DMS 273 treated with DMSO at 0.1 percent for 48 hours (cell line): Measurements from ENCODE around the gene KCNQ5.
"Not testable (repeated sequence)": the region's sequence is repeated elsewhere in the genome, so short reads cannot be mapped to it uniquely, and the experiment has no call there.

ENCODE experiments used
- DNase-seq: peaks from one replicate; lab custom pipeline; 2025; lab: John Stamatoyannopoulos, UW

The KCNQ5 gene

GRCh38 chr6:72621291-72622093, at the start of gene KCNQ5:
KCNQ5 (plus strand) TSS chr6:72622064.
- no peak for DNase-seq

GRCh38 chr6:72579865-72580264, 42.0 kb upstream of the KCNQ5 start:
- no peak for DNase-seq

DNA sequence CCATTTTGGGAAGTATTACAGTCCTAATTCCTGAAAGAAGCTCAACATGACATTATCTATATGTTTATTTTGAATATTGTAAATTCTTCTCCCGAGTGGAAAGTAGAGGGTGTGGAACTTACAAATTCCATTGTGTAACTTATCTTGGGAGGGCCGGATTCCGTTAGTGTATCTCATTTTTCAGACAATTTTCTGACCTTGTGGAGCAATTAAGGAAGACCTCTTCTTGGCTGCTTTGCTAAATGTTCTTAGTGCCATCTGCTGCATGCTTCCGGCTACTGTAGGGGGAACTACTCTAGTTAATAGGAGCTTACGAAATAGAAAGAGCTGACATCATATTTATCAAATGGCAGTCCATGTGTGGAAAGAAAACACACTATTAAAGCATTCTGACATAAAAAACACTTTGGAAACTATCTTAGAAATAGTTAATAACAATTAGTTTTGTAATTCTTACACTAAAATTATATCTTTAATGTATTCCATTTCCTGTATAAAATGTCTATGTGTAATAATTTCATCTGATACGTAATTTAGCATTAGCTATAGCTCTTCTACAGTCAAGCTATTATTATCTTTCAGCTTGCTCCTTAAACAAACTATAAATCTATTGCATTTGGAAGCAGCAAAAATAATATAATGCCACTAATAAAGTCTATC, 41.5 kb upstream of the KCNQ5 start:
- DNase-seq, result peak; percentile 23

GRCh38 chr6:72580950-72581349, 40.9 kb upstream of the KCNQ5 start:
- DNase-seq, result not testable (repeated sequence)

DNA sequence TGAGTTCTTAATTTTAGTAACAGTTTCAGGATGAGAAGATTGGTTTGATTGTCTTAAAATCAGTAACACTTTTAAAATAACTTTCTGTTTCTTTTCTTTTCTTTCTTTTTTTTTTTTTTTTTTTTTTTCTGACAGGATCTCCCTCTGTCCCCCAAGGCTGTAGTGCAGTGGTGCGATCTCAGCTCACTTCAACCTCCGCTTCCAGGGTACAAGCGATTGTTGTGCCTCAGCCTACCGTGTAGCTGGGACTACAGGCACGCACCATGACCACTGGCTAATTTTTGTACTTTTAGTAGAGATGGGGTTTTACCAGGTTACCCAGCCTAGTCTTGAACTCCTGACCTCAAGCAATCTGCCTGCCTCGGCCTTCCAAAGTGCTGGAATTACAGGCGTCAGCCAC, 33.7 kb upstream of the KCNQ5 start:
- no peak for DNase-seq

GRCh38 chr6:72589096-72589495, 32.8 kb upstream of the KCNQ5 start:
- DNase-seq, result no peak

DNA sequence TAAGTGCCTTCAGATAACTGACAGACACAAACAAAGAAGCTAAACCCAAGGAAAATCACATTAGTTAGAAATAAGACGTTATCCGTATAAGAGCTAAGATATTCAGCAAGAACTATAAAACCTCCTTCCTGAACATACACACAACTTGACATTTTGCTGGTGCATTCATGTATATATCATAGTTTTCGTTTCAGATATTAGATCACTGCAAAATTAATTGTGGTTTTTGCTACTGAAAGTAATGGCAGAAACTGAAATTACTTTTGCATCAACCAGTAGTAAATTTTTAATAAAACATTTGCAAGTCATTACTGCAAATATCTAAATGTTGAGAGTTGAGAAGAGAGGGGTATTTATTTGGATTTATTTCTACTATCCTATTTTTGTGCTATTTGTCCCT, 26.1 kb upstream of the KCNQ5 start:
- DNase-seq, result no peak

DNA sequence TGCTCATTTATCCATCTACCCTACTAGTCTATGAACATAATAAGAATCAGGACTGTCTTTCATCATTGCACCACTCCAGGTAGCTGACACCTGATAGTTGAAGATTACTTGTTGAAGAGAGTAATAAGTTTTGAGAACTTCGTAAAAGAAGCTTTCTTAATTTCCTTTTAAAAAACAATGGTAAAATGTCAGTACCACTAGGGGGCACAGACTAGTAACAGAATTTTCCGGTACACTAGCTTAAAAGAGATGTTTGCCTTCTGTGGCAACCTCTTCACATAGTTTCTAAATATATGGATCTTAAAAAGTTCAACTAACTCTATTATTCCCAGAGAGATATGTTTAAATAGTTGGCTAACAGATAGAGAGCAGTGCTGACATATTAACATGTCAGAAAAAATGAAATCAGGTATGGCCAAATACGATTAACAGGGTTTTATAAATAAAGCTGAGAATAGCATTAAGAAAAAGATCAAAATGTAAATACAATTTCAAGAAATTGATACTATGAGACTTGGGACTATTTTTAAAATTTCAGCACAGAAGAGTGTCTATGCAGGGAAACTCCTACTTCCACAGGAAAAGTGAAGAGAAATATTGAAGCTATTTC, 5.4 kb upstream of the KCNQ5 start:
- DNase-seq, result no peak

DNA sequence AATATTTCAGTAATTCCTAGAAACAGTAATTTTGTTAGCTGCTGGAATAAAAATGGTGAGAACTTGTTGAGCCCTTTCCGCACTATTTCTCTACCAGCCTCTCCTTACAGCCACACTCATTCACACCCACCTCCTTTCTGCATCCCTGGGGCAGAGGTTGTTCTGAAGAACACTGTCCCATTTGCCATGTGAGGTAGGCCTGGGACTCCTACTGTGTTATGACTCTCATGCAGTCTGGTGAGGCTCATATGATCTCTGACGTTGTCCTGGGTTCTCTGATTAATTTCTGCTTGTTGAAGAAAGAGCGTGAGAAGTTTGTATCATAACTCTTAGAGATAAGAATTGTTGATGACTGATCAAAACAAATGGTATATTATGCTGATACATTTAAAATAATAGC, 4.1 kb upstream of the KCNQ5 start:
- no peak for DNase-seq

- DNase-seq, result no peak
Observed at GRCh38 chr6:72619883-72620696, 1.8 kb upstream of the KCNQ5 start.

- DNase-seq, result no peak
Observed at GRCh38 chr6:72620871-72621290, 983 bp upstream of the KCNQ5 start.

DNA sequence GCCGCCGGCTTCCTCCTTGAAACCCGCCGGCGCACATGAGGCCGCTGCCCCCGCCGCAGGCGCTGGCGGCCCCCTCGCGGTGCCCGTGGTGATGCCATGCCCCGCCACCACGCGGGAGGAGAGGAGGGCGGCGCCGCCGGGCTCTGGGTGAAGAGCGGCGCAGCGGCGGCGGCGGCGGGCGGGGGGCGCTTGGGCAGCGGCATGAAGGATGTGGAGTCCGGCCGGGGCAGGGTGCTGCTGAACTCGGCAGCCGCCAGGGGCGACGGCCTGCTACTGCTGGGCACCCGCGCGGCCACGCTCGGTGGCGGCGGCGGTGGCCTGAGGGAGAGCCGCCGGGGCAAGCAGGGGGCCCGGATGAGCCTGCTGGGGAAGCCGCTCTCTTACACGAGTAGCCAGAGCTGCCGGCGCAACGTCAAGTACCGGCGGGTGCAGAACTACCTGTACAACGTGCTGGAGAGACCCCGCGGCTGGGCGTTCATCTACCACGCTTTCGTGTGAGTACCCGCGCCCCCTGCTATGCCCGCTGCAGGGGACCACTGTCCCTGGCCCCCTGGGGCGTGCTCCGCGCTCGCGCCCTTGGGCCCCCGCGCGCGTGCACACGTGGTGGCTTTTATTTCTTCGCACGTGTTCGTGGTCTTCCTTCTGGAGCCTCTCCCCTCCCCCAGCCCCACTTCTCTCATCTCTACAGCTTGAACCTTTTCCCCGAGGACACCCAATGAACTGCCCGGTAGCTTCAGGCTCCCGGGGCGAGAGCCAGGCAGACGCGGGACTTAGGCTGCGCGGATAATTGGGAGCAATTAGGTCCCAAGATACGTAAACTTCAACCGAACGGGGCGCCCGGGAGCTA, 453 bp downstream of the KCNQ5 start:
- DNase-seq, result no peak

DNA sequence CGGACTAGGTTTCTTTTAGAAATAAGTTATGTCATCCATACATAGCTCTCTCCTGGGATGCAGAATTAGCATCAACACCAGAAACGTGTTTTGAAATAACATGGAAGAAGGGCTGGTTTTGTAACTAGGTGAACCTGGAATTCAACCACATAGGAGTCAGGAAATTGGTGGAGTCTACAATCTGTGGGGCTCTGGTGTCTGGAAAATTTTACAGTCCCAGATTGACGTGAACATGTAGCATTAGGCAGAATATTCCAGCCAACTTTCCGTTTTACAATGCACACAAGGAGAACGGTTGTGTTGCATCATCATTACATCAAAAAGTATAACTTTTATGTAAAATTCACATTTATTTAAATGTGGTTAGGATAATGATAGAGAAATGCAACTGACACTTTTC, 1.9 kb downstream of the KCNQ5 start:
- no peak for DNase-seq

DNA sequence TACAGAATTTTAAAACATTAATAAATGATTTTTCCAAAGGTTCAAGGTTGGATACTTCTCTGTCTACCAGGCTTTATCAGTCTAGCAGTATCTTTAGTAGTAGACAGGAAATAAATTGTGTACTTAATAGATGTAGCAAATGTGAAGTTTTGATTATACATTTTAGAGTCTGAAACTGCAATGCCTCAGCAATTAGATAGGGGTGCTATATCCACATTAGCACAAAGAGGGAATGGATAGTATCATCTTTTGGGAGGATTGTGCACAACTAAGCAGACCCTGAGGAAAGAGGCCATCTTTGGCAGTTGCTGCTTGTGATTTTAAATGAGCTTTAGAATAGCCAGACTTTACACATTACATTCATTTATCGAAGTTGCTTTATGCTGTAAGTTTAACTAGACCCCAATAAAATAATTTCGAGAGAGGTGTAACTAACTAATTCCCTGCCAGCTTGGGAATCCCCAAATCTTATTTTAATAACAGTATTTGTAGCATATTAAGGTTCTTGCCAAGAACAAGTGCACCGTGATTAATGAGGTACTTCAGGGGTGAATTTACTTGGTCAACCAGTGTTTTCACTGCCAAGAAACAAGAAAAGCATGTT, 2.8 kb downstream of the KCNQ5 start:
- DNase-seq, result peak; percentile 34

GRCh38 chr6:72626126-72626525, 4.3 kb downstream of the KCNQ5 start:
- DNase-seq, result no peak

DNA sequence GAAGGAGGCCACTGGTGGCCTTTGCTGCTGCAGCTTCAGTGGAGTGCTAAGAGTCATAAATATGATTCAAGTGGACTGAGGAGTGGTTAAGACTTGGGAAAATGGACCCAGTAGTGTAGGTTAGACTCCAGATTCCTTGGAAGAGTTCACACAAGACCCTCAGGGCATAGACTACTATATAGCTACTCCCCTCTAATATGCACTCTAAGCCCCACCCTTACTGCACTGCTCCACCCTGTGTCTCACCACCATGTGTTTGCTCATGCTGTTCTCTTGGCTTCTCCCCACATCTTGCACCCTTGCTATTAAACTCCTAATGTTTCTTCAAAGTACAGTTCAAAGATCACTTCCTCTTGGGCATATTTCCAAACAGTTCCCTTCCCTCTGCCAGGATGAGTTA, 5.7 kb downstream of the KCNQ5 start:
- DNase-seq, result no peak

GRCh38 chr6:72631480-72631879, 9.6 kb downstream of the KCNQ5 start:
- DNase-seq, result peak; percentile 10

DNA sequence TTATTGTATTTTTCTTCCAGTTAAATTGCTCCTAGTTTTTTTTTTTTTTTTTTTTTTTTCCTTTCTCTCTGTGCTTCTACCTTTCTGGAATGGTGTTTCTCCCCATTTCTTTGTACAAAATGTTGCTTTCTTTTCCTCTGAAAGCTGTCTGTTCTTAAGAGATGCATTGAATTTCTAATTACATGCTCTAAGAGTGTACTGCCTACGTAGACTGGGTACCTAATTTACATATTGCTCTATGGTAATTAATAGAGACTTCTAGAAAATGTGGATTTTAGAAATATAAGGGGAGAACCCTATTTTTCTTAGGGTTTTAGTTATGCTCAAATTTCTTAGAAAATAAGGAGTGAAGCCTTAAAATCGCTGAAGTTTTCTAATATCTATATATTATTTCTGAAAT, 13.8 kb downstream of the KCNQ5 start:
- no peak for DNase-seq

- no peak for DNase-seq
Observed at GRCh38 chr6:72636215-72636614, 14.4 kb downstream of the KCNQ5 start.

GRCh38 chr6:72636786-72637185, 14.9 kb downstream of the KCNQ5 start:
- DNase-seq, result no peak
